ENCODE results near the gene MC5R.
"Not testable (repeated sequence)": the region's sequence is repeated elsewhere in the genome, so short reads cannot be mapped to it uniquely, and the experiment has no call there.

Gene MC5R

GRCh38 chr18:13835202-13835601, 11.3 kb downstream of the MC5R start:
- no peak for FAIRE-seq
- TF ChIP-seq POU2F2 (IDR thresholded peaks at IDR 0.05; ENCODE audit: low read depth, low read length): no peak
- TF ChIP-seq POLR2A (IDR thresholded peaks at IDR 0.05; ENCODE audit: low read depth, low read length): no peak
- TF ChIP-seq POLR2AphosphoS5 (IDR thresholded peaks at IDR 0.05; ENCODE audit: low read depth, low read length): no peak
- TF ChIP-seq PAX5 (IDR thresholded peaks at IDR 0.05; ENCODE audit: insufficient read depth, low read length, severe bottlenecking): no peak
- no peak for TF ChIP-seq SPI1 (IDR thresholded peaks at IDR 0.05; ENCODE audit: low read depth, low read length)
- no peak for TF ChIP-seq TAF1 (IDR thresholded peaks at IDR 0.05; ENCODE audit: low read depth, low read length)
- DNase-seq (ENCODE audit: insufficient read length, low spot score): no peak

GRCh38 chr18:13836559-13836958, 12.6 kb downstream of the MC5R start:
- no peak for TF ChIP-seq PAX5 (IDR thresholded peaks at IDR 0.05; ENCODE audit: insufficient read depth, low read length, severe bottlenecking)
- FAIRE-seq (no peak), DNase-seq (ENCODE audit: insufficient read length, low spot score) (no peak)

GRCh38 chr18:13849791-13850190, 25.8 kb downstream of the MC5R start:
- no peak for TF ChIP-seq POLR2A (IDR thresholded peaks at IDR 0.05; ENCODE audit: low read depth, low read length)
- TF ChIP-seq PAX5 (IDR thresholded peaks at IDR 0.05; ENCODE audit: insufficient read depth, low read length, severe bottlenecking): no peak
- TF ChIP-seq POLR2AphosphoS5 (IDR thresholded peaks at IDR 0.05; ENCODE audit: low read depth, low read length): no peak
- TF ChIP-seq TAF1 (IDR thresholded peaks at IDR 0.05; ENCODE audit: low read depth, low read length): no peak
- no peak for TF ChIP-seq POU2F2 (IDR thresholded peaks at IDR 0.05; ENCODE audit: low read depth, low read length)
- TF ChIP-seq SPI1 (IDR thresholded peaks at IDR 0.05; ENCODE audit: low read depth, low read length): no peak
- DNase-seq (ENCODE audit: insufficient read length, low spot score) (no peak), FAIRE-seq (no peak)

- FAIRE-seq; DNase-seq (ENCODE audit: insufficient read length, low spot score): not testable (repeated sequence)
These were observed 38.9 kb downstream of the MC5R start for GRCh38 chr18:13862898-13863297.

GRCh38 chr18:13868501-13869271, 44.7 kb downstream of the MC5R start:
- FAIRE-seq (no peak), DNase-seq (ENCODE audit: insufficient read length, low spot score) (no peak)
- TF ChIP-seq PAX5 (IDR thresholded peaks at IDR 0.05; ENCODE audit: insufficient read depth, low read length, severe bottlenecking) (no peak), POLR2AphosphoS5 (IDR thresholded peaks at IDR 0.05; ENCODE audit: low read depth, low read length) (no peak)

- FAIRE-seq (no peak), DNase-seq (ENCODE audit: insufficient read length, low spot score) (no peak)
- TF ChIP-seq POLR2A (IDR thresholded peaks at IDR 0.05; ENCODE audit: low read depth, low read length): no peak
- no peak for TF ChIP-seq POLR2AphosphoS5 (IDR thresholded peaks at IDR 0.05; ENCODE audit: low read depth, low read length)
- no peak for TF ChIP-seq TAF1 (IDR thresholded peaks at IDR 0.05; ENCODE audit: low read depth, low read length)
- no peak for TF ChIP-seq SPI1 (IDR thresholded peaks at IDR 0.05; ENCODE audit: low read depth, low read length)
- TF ChIP-seq POU2F2 (IDR thresholded peaks at IDR 0.05; ENCODE audit: low read depth, low read length): no peak
- TF ChIP-seq PAX5 (IDR thresholded peaks at IDR 0.05; ENCODE audit: insufficient read depth, low read length, severe bottlenecking): no peak
These were observed 47.8 kb downstream of the MC5R start for GRCh38 chr18:13871701-13872100.

- TF ChIP-seq SPI1 (IDR thresholded peaks at IDR 0.05; ENCODE audit: low read depth, low read length): no peak
- TF ChIP-seq POU2F2 (IDR thresholded peaks at IDR 0.05; ENCODE audit: low read depth, low read length): no peak
- TF ChIP-seq TAF1 (IDR thresholded peaks at IDR 0.05; ENCODE audit: low read depth, low read length): no peak
- no peak for TF ChIP-seq POLR2A (IDR thresholded peaks at IDR 0.05; ENCODE audit: low read depth, low read length)
- TF ChIP-seq POLR2AphosphoS5 (IDR thresholded peaks at IDR 0.05; ENCODE audit: low read depth, low read length): no peak
- TF ChIP-seq PAX5 (IDR thresholded peaks at IDR 0.05; ENCODE audit: insufficient read depth, low read length, severe bottlenecking): no peak
- no peak for DNase-seq (ENCODE audit: insufficient read length, low spot score)
- no peak for FAIRE-seq
These were observed 48.4 kb downstream of the MC5R start for GRCh38 chr18:13872373-13872772.

GRCh38 chr18:13872932-13873331, 49.0 kb downstream of the MC5R start:
- no peak for TF ChIP-seq POLR2AphosphoS5 (IDR thresholded peaks at IDR 0.05; ENCODE audit: low read depth, low read length)
- TF ChIP-seq SPI1 (IDR thresholded peaks at IDR 0.05; ENCODE audit: low read depth, low read length): no peak
- TF ChIP-seq TAF1 (IDR thresholded peaks at IDR 0.05; ENCODE audit: low read depth, low read length): no peak
- TF ChIP-seq POLR2A (IDR thresholded peaks at IDR 0.05; ENCODE audit: low read depth, low read length): no peak
- no peak for TF ChIP-seq POU2F2 (IDR thresholded peaks at IDR 0.05; ENCODE audit: low read depth, low read length)
- TF ChIP-seq PAX5 (IDR thresholded peaks at IDR 0.05; ENCODE audit: insufficient read depth, low read length, severe bottlenecking): no peak
- DNase-seq (ENCODE audit: insufficient read length, low spot score) (no peak), FAIRE-seq (no peak)

- no peak for TF ChIP-seq POU2F2 (IDR thresholded peaks at IDR 0.05; ENCODE audit: low read depth, low read length)
- no peak for TF ChIP-seq SPI1 (IDR thresholded peaks at IDR 0.05; ENCODE audit: low read depth, low read length)
- no peak for TF ChIP-seq POLR2A (IDR thresholded peaks at IDR 0.05; ENCODE audit: low read depth, low read length)
- TF ChIP-seq PAX5 (IDR thresholded peaks at IDR 0.05; ENCODE audit: insufficient read depth, low read length, severe bottlenecking): no peak
- TF ChIP-seq TAF1 (IDR thresholded peaks at IDR 0.05; ENCODE audit: low read depth, low read length): no peak
- TF ChIP-seq POLR2AphosphoS5 (IDR thresholded peaks at IDR 0.05; ENCODE audit: low read depth, low read length): no peak
- DNase-seq (ENCODE audit: insufficient read length, low spot score) (no peak), FAIRE-seq (no peak)
These were observed 50.6 kb downstream of the MC5R start for GRCh38 chr18:13874558-13874957.
